Smooth muscle cell of the brain vasculature (primary cell): ENCODE measurements around the gene PPP2R2B.

ENCODE experiments used
- DNase-seq: peaks from one replicate; pipeline ENCODE4 v3.0.0-alpha.2; 2012; ENCODE audit warnings: low read depth, low spot score

PPP2R2B gene

DNA sequence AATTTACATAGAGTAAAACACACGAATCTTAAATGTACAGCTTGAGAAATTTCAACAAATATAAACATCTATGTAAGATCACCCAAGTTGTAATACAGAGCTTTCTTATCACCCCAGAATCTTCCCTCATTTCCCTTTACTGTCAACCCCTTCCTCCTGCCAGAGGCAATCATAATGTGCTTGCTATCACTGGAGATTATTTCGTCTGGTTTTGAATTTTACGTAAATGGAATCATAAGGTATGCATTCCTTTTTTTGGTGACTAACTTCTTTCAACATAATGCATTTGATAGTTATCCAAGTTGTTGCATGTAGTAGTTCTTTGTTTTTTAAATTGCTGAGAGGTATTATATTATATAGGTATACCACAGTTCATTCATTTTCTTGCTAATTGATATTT, 325.1 kb downstream of the PPP2R2B start:
- DNase-seq, result no peak

DNA sequence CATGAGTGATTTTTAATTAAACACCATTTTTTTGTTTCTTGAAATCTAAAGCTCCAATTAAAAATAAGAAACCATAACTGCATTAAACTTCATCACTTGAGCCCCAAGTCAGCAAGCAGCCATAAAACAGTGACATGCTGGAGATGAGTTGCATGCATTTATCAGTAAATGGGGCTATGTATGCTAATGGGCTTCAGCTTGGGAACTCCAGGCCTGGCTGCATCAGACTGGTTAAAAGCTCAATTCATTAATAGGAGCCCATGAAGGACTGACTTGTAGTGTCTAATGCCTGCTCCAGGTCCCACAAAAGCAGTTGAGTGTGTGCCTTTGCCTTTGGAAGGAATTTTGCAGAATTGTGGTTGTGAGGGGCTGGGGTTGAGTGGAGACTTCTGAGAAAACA, 328.9 kb downstream of the PPP2R2B start:
- no peak for DNase-seq

- no peak for DNase-seq
Measured at GRCh38 chr5:146548781-146549449, 329.6 kb downstream of the PPP2R2B start.

DNA sequence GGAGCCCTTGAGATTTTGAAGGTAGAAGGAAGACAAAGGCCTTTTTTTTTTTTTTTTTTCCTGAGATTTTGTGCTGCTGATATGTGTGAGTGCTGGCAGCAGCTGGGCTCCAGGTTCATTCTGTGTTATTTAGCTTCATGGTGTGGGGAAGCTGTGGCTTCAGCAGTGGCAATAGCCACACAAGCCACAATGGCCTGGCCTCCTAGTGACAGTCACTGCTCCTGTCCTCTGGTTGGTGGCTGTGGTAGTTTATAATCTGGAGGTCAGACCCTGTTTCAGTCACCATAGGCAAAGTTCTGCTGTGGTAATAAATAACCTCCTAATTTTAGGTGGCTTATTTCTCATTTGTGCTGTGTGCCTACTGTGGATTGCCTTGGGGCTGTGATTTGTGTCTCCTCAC, 334.3 kb downstream of the PPP2R2B start:
- DNase-seq, result no peak

GRCh38 chr5:146541958-146542849, 336.4 kb downstream of the PPP2R2B start:
- peak; percentile 9 for DNase-seq

- no peak for DNase-seq
Measured at GRCh38 chr5:146540414-146540813, 338.1 kb downstream of the PPP2R2B start.

GRCh38 chr5:146539973-146540372, 338.6 kb downstream of the PPP2R2B start:
- DNase-seq, result no peak

GRCh38 chr5:146538432-146538831, 340.1 kb downstream of the PPP2R2B start:
- no peak for DNase-seq

GRCh38 chr5:146533882-146534281, 344.7 kb downstream of the PPP2R2B start:
- no peak for DNase-seq

DNA sequence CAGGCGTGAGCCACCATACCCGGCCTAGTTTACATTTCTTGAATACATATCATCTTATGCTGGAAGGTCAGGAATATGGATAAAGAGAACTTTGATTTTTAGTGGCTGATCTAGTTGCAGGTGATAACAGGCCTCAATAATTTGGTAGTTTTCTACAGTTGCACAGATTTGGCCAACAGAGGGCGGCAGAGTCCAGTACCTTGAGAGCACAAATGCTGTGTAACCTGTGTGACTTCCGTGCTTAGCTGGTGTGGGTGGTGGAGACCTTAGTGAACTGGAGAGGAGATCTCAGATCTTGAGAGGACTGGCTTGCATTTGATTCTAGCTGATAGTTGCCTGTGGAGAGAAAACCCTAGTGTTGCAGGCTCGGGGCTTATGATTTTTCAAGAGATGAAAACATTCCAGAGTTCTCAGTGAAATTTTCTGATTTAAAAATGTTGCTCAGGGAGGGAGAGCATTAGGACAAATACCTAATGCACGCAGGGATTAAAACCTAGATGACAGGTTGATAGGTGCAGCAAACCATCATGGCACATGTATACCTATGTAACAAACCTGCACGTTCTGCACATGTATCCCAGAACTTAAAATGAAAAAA, 345.2 kb downstream of the PPP2R2B start:
- DNase-seq, result peak; percentile 15
